Lower leg skin (tissue), 3 donors: ENCODE measurements around the gene LRP10.

ENCODE experiments used
- CTCF ChIP-seq, 3 donors: fragments of 450-650 bp; IDR thresholded peaks; one replicate each; pipeline ENCODE4 v1.5.1; 2016; ENCODE audit warnings: antibody characterized with exemption in 3 of 3, mild to moderate bottlenecking in 3 of 3, moderate library complexity in 2 of 3
- POLR2A ChIP-seq, 2 donors: fragments of 450-650 bp; IDR thresholded peaks; one replicate each; pipeline ENCODE4 v1.6.1; 2016 to 2017; ENCODE audit warnings: antibody characterized with exemption in 2 of 2, mild to moderate bottlenecking in 1 of 2, moderate library complexity in 1 of 2

GRCh38 chr14:22923746-22924145, 52.2 kb downstream of the LRP10 start:
- TF ChIP-seq POLR2A (IDR thresholded peaks at IDR 0.05) (no peak), CTCF (IDR thresholded peaks at IDR 0.05) (no peak)
